Thyroid gland (tissue), 4 donors: Measurements from ENCODE around the gene CPLANE2. TPM values are rescaled to one million over a fixed set of nuclear protein-coding genes. Genes with fewer than 3 reads are reported as not detected.

Experiments
- DNase-seq, 2 donors: peaks; one replicate each; pipeline ENCODE4 v3.0.0-alpha.2; 2019
- H3K27ac ChIP-seq, 3 donors: fragments of 200-600 bp; sonication (generic); 1 replicate in 2 of 3; 2 replicates in 1 of 3; pipeline ENCODE4 v1.5.1; 2016 to 2019; ENCODE audit warnings: mild to moderate bottlenecking in 1 of 3, moderate library complexity in 1 of 3
- H3K27me3 ChIP-seq: fragments of 200-600 bp; sonication (generic); one replicate; pipeline ENCODE4 v1.5.1; 2019
- H3K36me3 ChIP-seq, 2 donors: fragments of 200-600 bp; sonication (generic); one replicate each; pipeline ENCODE4 v1.5.1; 2016 to 2019
- H3K4me1 ChIP-seq, 2 donors: fragments of 200-600 bp; sonication (generic); one replicate each; pipeline ENCODE4 v1.5.1; 2017 to 2019
- H3K4me3 ChIP-seq, 3 donors: fragments of 200-600 bp; sonication (generic); replicated peaks in 1 of 3; 1 replicate in 2 of 3; 2 replicates in 1 of 3; pipeline ENCODE4 v1.5.1; 2016; ENCODE audit warnings: mild to moderate bottlenecking in 1 of 3
- H3K9me3 ChIP-seq: fragments of 200-600 bp; sonication (generic); one replicate; pipeline ENCODE4 v1.5.1; 2017
- POLR2A ChIP-seq, 2 donors: fragments of 450-650 bp; IDR thresholded peaks; one replicate each; pipeline ENCODE4 v1.6.1; 2017; ENCODE audit warnings: antibody characterized with exemption in 2 of 2, mild to moderate bottlenecking in 2 of 2, moderate library complexity in 1 of 2
- WGBS, 2 donors: methylation state at CpG; one replicate each; pipeline ENCODE4 v1.1.5; 2017; 5-methylcytosine and 5-hydroxymethylcytosine counted together
- intact Hi-C: fragments of 100-400 bp; cut with DNase I; formaldehyde crosslinking; loops from one replicate; pipeline ENCODE4 v1.15.1; 2023
- total RNA-seq, 4 donors: library from RNA; depleted of rRNA; stranded (reverse); fragments of >200 nt; gene quantifications; one replicate each; pipeline ENCODE4 v1.2.3, GENCODE V29; 2016
- TF ChIP-seq, protein P1 (sequence below), 6 experiments: fragments of 200-600 bp in 3 of 6; fragments of 450-650 bp in 3 of 6; sonication (generic) in 3 of 6; IDR thresholded peaks; one replicate each; pipeline ENCODE4 v1.5.1; 2016 to 2019; ENCODE audit warnings: antibody characterized with exemption in 6 of 6, mild to moderate bottlenecking in 2 of 6, inconsistent platforms in 1 of 6, moderate library complexity in 1 of 6

CPLANE2 gene
- total RNA-seq, 4 donors from 2014 or later = 4.3 to 21.8 (median 15.3) TPM

DNA sequence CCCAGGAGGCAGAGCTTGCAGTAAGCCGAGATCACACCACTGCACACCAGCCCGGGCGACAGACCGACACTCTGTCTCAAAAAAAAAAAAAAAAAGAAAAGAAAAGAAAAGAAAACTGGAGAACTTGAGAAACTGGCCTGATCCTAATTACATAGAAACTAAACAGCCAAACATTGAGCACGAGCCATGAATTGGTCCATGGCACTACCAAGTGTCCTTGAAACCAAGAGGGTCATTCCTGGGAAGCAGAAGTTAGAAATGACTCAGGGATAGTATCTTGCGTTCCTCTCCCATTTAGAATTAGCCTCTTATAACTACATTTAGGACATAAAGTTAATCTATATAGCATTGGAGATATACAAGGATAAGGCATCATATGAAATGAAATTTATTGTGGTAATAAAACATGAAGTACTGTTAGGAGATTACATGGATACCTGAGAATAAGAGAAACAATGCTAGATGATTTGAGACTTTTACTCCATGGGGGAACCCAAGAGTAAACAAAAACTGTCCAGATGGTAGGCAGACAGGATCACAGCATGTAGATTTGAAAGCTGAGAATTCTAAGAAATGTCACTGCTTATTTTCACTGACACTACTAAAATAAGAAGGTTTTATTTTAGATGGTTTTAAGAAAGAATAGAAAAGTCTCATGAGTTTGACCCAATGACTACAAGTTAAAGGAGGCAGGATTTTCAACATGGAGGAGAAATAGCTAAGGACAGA lies 39.5 kb upstream of the CPLANE2 start:
- WGBS, 2 donors = 29 to 44% methylated on average over 6 of the region's 6 CpGs
- no peak for TF ChIP-seq POLR2A (IDR thresholded peaks at IDR 0.05)
- TF ChIP-seq, protein P1, sequence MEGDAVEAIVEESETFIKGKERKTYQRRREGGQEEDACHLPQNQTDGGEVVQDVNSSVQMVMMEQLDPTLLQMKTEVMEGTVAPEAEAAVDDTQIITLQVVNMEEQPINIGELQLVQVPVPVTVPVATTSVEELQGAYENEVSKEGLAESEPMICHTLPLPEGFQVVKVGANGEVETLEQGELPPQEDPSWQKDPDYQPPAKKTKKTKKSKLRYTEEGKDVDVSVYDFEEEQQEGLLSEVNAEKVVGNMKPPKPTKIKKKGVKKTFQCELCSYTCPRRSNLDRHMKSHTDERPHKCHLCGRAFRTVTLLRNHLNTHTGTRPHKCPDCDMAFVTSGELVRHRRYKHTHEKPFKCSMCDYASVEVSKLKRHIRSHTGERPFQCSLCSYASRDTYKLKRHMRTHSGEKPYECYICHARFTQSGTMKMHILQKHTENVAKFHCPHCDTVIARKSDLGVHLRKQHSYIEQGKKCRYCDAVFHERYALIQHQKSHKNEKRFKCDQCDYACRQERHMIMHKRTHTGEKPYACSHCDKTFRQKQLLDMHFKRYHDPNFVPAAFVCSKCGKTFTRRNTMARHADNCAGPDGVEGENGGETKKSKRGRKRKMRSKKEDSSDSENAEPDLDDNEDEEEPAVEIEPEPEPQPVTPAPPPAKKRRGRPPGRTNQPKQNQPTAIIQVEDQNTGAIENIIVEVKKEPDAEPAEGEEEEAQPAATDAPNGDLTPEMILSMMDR (IDR thresholded peaks at IDR 0.05) = no peak
- no peaks in the 10 kb centered on the region for H3K27me3 ChIP-seq
- H3K4me3 ChIP-seq = no peak overlapping the region
- peak; percentile 63 to 65 for DNase-seq
- no peaks in the 10 kb centered on the region for H3K36me3 ChIP-seq
- peaks cover 14 to 17% of the 10 kb centered on the region in 2 donors for H3K4me1 ChIP-seq
- H3K9me3 ChIP-seq = no peaks in the 10 kb centered on the region
- peak overlapping the region; percentile 45 to 55 (median 53) for H3K27ac ChIP-seq
- intact Hi-C loops = no loop called here

DNA sequence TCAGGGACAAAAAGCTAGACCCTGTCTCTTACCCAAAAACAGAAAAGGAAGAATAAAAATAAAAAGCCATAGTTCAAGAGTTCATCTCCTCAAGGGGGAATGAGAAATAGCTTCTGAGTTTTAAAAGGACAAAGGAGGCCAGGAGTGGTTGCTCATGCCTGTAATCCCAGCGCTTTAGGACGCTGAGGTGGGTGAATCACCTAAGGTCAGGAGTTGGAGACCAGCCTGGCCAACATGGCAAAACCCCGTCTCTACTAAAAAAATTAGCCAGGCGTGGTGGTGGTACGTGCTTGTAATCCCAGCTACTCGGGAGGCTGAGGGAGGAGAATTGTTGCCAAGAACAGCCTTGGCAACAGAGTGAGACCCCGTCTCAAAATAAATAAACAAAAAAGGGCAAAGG lies 38.6 kb upstream of the CPLANE2 start:
- intact Hi-C loops = no loop called here
- no peaks in the 10 kb centered on the region for H3K9me3 ChIP-seq
- peak; percentile 17 to 36 for DNase-seq
- H3K4me3 ChIP-seq = no peak overlapping the region
- no peaks in the 10 kb centered on the region for H3K27me3 ChIP-seq
- H3K4me1 ChIP-seq = peaks cover 14 to 17% of the 10 kb centered on the region in 2 donors
- TF ChIP-seq, protein P1 (IDR thresholded peaks at IDR 0.05) = no peak
- no peak for TF ChIP-seq POLR2A (IDR thresholded peaks at IDR 0.05)
- peak overlapping the region; percentile 45 to 55 (median 53) for H3K27ac ChIP-seq
- 54 to 60% methylated on average over 7 of the region's 7 CpGs for WGBS, 2 donors
- H3K36me3 ChIP-seq = no peaks in the 10 kb centered on the region

DNA sequence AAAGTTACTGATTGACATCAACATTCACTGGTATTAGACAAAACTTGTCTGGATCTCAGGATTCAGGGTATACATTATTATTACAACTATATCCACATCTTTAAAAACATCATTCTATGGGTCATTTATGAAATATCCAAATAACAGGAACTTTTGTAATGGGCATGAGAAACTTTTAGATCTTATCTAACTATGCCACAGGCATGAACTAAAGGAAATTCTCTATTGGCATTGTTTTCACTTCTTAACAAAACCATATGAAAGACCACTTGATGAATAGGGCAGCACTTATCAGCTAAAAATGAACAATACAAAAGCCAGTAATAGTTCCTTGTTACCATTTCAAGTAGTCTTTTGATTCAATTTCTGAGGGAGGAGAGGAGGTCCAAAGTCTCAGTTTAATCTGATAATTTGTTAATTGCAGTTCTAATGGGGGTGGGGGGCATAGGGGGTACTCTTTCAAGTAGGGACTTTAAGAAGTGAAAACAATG lies 30.8 kb upstream of the CPLANE2 start:
- Histone ChIP-seq H3K36me3 (no peaks in the 10 kb centered on the region), H3K4me3 (no peak overlapping the region), H3K9me3 (no peaks in the 10 kb centered on the region), H3K27ac (no peak overlapping the region), H3K27me3 (no peaks in the 10 kb centered on the region), H3K4me1 (peaks cover 9 to 23% of the 10 kb centered on the region in 2 donors)
- DNase-seq = no peak
- intact Hi-C loops = no loop called here
- no peak for TF ChIP-seq POLR2A (IDR thresholded peaks at IDR 0.05)
- TF ChIP-seq, protein P1 (IDR thresholded peaks at IDR 0.05) = no peak

DNA sequence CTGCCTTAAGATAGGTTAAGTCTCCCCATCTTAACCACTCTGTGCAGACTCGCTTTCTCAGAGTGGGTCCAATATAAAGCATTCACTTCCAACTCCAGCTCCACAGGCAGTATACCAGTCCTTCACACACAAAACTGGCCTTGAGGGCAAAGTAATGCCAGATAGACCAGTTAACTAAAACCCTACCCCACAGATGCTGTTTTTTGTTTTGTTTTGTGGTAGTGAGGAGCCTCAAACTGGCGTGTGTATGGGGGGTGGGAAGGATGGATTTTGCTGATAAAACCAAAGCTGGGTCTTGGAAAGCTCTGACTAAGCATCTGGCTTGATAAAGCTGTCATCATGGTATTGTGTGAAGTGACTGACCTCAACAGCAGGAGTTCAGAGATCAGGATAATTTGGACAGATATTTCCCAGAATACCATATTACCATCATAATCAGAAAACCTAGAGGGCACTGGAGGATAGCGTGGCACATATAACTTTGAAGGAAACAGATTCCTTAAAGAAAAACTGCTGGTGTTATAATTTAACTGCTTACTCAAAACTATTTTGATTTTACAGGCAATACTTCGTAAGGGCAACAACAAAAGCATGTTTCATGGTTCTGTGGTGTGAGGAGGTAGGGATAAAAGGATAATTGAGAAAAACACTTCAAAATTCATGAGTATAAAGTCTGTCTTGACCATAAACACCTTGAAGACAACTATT lies 29.6 kb upstream of the CPLANE2 start:
- no peak overlapping the region for H3K27ac ChIP-seq
- no peak overlapping the region for H3K4me3 ChIP-seq
- intact Hi-C loops = no loop called here
- H3K4me1 ChIP-seq = peaks cover 9 to 23% of the 10 kb centered on the region in 2 donors
- TF ChIP-seq, protein P1 (IDR thresholded peaks at IDR 0.05) = no peak
- no peak for TF ChIP-seq POLR2A (IDR thresholded peaks at IDR 0.05)
- H3K27me3 ChIP-seq = no peaks in the 10 kb centered on the region
- H3K9me3 ChIP-seq = no peaks in the 10 kb centered on the region
- no peak for DNase-seq
- WGBS, 2 donors = 90 to 94% methylated on average over 4 of the region's 4 CpGs
- H3K36me3 ChIP-seq = no peaks in the 10 kb centered on the region

DNA sequence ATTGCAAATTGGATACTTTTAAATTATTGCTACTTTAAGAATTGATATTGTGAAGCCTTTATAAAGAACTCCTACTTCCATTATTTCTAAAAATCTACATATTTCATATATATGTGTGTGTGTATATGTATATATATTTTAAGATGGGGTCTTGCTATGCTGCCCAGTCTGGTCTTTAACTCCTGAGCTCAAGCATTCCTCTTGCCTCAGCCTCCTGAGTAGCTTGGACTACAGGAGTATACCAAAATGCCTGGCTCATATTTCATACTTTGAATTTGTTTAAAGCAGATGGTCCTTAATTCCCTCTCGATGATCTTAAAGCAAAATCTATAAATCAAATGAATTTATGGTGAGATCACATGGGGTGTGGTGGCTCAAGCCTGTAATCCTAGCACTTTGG lies 25.1 kb upstream of the CPLANE2 start:
- H3K36me3 ChIP-seq = no peaks in the 10 kb centered on the region
- no peaks in the 10 kb centered on the region for H3K9me3 ChIP-seq
- H3K27ac ChIP-seq = no peak overlapping the region
- WGBS, 2 donors = 93 to 100% methylated on average over 1 of the region's 1 CpG
- intact Hi-C loops = no loop called here
- no peak for TF ChIP-seq POLR2A (IDR thresholded peaks at IDR 0.05)
- TF ChIP-seq, protein P1 (IDR thresholded peaks at IDR 0.05) = no peak
- peaks cover 4 to 7% of the 10 kb centered on the region in 2 donors for H3K4me1 ChIP-seq
- no peaks in the 10 kb centered on the region for H3K27me3 ChIP-seq
- H3K4me3 ChIP-seq = no peak overlapping the region
- DNase-seq = no peak
